Testis (tissue), 2 donors: ENCODE data around the gene KIF11.

Experiments
- CTCF ChIP-seq, 3 experiments: fragments of 450-650 bp in 2 of 3; fragments of 200-600 bp in 1 of 3; sonication (generic) in 1 of 3; IDR thresholded peaks; one replicate each; pipeline ENCODE4 v1.5.1; 2016 to 2019; ENCODE audit warnings: antibody characterized with exemption in 3 of 3, mild to moderate bottlenecking in 2 of 3, moderate library complexity in 1 of 3
- POLR2A ChIP-seq: fragments of 450-650 bp; IDR thresholded peaks from one replicate; pipeline ENCODE4 v1.6.1; 2017; ENCODE audit warnings: antibody characterized with exemption, mild to moderate bottlenecking, moderate library complexity

GRCh38 chr10:92696606-92697383, 103.9 kb downstream of the KIF11 start:
- TF ChIP-seq POLR2A (no peak), CTCF (IDR thresholded peaks at IDR 0.05) (no peak)
